GM13976 (cell line): ENCODE results near the gene DHRS7B.

Experiments
- DNase-seq: peaks from one replicate; pipeline ENCODE4 v3.0.0; 2012; ENCODE audit warnings: low spot score
- in situ Hi-C: fragments of 300-500 bp; cut with MboI; formaldehyde crosslinking; loops from one replicate; pipeline ENCODE4 v1.12.0; 2022; ENCODE audit warnings: low sequenced_read_pairs, mixed read lengths, inconsistent platforms; ENCODE audit not compliant: unreplicated experiment
- TF ChIP-seq, protein P1 (sequence below): IDR thresholded peaks from 2 replicates; pipeline ENCODE4 v1.5.1; 2012; ENCODE audit warnings: borderline replicate concordance, mild to moderate bottlenecking; ENCODE audit not compliant: insufficient read depth; ENCODE audit errors: extremely low read depth, missing control alignments, control extremely low read depth

Gene DHRS7B

DNA sequence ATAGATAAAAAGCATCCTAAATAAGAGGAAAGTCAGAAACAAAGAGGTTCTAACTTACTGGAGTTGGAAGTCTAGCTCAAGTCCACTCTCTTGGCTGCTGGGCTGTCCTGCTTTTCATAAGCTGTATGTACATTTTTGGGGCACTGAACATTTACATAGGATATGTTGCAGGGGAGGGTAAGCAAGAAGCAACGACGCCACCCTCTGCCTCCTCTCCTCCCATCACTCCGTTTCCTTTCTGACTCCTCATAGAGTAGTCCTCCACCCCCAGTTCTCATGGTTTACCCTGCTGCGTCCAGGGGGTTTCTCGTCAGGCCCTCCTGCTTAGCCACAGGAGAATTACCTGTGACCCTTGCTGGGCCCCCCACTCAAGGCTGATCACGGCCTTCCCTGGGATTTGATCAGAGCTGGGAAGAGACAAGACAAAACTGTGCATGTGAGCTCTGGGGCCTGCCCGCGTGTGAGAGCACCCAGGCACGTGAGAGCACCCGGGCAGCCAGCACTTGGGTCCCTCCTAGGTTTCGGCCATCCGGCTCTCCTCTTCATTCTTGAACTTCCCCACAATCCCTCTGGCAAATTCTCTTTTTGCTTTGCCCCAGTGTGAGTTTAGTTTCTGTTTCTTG lies 50.1 kb downstream of the DHRS7B start:
- TF ChIP-seq, protein P1, sequence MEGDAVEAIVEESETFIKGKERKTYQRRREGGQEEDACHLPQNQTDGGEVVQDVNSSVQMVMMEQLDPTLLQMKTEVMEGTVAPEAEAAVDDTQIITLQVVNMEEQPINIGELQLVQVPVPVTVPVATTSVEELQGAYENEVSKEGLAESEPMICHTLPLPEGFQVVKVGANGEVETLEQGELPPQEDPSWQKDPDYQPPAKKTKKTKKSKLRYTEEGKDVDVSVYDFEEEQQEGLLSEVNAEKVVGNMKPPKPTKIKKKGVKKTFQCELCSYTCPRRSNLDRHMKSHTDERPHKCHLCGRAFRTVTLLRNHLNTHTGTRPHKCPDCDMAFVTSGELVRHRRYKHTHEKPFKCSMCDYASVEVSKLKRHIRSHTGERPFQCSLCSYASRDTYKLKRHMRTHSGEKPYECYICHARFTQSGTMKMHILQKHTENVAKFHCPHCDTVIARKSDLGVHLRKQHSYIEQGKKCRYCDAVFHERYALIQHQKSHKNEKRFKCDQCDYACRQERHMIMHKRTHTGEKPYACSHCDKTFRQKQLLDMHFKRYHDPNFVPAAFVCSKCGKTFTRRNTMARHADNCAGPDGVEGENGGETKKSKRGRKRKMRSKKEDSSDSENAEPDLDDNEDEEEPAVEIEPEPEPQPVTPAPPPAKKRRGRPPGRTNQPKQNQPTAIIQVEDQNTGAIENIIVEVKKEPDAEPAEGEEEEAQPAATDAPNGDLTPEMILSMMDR = no peak
- peak; percentile 11 for DNase-seq
- in situ Hi-C loops = no loop called here

DNA sequence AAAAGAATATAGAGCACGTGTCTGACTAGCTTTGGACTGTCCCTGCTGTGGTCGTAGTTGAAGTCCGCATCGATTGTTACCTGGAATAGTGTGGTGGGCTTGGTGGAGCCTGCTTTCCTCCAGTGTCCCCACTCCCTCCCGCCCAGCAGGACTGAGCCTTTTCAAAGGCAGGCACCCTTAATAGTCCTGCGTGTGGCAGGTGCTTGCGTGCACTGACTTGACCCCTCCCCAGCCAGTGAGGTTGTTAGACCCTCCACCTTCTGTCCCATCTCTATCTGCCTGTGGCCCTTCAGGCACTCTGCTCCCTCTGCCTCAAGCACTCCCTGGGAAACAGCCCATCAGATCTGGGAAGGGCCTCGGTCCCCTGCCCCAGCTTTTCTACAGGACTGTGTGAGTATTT lies 50.6 kb downstream of the DHRS7B start:
- TF ChIP-seq, protein P1 = no peak
- DNase-seq = peak; percentile 6
- in situ Hi-C loops = no loop called here

DNA sequence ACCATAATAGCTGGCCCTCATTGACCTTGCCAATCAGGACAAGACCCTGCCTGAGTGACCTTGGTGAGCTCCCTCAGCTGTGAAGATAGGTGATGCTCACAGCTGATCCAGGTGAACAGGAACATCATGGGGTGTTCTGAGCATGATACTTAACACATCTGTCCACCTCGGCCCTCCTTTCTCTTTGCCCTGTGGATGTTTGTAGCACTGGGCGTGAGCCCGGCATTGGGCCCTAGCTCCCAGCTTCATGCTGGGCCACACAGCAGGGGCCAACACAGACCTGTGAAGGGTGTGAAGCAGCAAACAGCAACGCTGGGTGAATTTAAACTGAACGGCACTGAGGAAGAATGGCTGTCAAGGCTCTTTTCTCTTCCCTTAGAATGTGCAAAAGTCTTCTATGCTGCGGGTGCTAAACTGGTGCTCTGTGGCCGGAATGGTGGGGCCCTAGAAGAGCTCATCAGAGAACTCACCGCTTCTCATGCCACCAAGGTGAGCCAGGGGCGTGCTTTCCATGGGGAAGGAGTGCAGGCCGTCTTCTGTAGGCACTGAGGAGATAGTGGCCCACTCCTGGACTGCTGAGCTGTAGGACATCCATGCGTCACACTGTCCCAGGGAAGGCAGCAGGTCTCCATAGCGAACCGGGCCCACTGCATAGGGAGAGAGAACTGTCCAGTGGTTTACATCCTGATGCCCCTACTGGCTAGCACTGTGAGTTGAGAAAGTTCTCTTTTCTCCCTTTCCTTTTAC lies 51.3 kb downstream of the DHRS7B start:
- TF ChIP-seq, protein P1 = no peak
- in situ Hi-C loops = no loop called here
- peak; percentile 10 for DNase-seq

DNA sequence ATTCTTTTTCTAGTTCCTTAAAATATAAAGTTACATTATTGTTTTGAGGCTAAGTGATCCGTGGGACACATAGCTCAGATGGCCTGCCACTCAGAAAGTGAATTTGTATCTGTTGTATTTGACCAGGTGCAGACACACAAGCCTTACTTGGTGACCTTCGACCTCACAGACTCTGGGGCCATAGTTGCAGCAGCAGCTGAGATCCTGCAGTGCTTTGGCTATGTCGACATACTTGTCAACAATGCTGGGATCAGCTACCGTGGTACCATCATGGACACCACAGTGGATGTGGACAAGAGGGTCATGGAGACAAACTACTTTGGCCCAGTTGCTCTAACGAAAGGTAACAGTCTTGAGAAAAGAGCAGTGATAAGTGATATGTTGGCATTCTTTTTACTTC lies 56.7 kb downstream of the DHRS7B start:
- TF ChIP-seq, protein P1 = no peak
- in situ Hi-C loops = loop anchor here (10.0 kb wide), 1 partner anchor 61 kb away; no protein-coding TSS in a partner anchor
- DNase-seq = no peak

DNA sequence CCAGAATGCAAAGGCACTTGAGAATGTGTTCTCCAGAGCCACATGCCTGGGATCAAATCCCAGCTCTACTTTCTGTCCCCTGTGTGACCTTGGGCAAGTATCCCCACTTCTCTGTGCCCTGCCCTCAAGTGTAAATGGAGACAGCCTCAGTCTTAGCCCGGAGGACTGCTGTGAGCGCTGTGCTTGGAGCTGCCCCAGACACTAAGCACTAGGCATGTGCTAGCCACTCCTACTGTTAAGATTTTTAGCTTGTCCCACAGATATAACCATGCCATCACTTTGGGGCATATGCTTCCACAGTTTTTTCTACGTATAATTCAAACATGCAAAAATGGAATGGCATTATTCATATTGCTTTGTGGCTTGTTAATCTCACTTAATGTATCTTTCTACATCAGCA lies 57.8 kb downstream of the DHRS7B start:
- TF ChIP-seq, protein P1 = no peak
- no peak for DNase-seq
- in situ Hi-C loops = loop anchor here (10.0 kb wide), 1 partner anchor 60 kb away; no protein-coding TSS in a partner anchor

DNA sequence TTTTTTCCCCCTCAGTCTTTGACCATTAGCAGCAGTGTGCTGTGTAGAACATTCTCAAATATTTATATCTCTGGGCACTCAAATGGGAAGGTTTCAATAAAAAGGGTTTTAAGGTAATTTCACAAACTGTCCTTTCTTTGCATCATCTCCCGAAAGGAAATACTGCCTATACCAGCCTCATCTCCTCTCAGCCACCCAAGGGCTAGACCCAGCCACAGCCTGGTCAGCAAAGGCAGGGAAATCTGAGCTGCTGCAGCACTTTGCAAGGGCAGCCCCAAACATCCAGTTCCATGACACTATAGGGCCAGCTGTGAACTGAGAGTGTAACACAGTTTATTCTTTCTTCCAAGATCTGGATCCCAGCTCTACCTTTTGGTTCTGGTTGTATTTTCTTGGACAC lies 58.3 kb downstream of the DHRS7B start:
- no peak for DNase-seq
- in situ Hi-C loops = loop anchor here (10.0 kb wide), 1 partner anchor 60 kb away; no protein-coding TSS in a partner anchor
- TF ChIP-seq, protein P1 = no peak
